ENCODE results near the gene PLK4.
"Not testable (repeated sequence)": the region's sequence is repeated elsewhere in the genome, so short reads cannot be mapped to it uniquely, and the experiment has no call there.

Gene PLK4

DNA sequence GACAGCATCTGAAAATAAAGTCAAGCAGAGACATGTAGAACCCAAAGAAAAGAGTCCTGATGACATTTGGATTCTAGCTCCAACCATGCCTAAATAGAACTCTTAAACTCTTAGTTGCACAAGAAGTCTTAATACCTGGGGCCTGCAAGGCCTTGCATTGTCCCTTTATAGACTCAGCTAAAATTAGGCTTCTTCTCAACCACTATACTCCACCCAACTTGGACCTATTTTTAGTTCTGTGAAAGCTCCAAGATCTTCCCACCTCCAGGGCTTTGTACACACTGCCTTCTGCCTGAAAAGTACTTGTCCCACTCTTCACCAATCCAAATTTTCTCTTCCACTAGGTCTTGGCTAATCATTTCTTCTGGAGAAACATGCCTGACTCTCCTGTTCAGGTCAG lies 36.5 kb downstream of the PLK4 start:
- no peak for FAIRE-seq

DNA sequence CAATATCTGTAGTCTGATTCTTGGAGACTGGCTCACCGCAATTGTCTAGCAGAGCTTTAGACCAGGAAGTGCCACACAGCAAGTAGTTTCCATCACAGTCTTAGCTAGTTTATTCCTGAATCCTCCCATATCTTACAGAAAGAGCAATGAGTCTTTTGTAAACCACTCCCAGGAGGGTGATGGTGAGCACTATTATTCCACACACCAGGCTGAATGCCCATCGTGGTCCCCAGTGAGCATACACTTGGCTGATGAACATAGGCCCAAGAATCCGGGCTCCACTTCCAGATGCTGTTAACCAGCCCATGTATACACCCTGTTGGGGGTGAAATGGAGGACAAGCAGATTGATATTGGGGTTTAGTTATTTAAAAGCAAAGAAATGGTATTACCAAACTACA lies 39.8 kb downstream of the PLK4 start:
- no peak for FAIRE-seq

DNA sequence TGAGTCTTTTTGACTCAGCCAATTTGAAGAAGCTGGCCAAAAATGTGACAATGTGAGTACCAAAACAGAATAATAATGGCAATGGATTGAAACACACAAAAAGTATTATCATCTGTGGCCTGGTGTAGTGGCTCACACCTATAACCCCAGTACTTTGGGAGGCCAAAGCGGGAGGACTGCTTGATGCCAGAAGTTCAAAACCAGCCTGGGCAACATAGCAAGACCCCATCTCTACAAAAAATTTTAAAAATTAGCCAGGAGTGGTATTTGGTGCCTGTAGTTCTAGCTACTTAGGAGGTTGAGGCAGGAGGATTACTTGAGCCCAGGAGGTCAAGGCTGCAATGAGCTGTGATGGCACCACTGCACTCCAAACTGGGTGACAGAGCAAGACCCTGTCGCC lies 41.5 kb downstream of the PLK4 start:
- no peak for FAIRE-seq

DNA sequence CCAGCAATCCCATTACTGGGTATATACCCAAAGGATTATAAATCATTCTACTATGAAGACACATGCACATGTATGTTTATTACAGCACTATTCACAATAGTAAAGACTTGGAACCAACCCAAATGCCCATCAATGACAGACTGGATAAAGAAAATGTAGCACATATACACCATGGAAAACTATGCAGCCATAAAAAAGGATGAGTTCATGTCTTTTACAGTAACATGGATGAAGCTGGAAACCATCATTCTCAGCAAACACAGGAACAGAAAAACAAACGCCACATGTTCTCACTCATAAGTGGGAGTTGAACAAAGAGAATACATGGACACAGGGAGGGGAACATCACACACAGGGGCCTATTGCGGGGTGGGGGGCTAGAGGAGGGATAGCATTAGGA lies 45.0 kb downstream of the PLK4 start:
- FAIRE-seq = not testable (repeated sequence)

DNA sequence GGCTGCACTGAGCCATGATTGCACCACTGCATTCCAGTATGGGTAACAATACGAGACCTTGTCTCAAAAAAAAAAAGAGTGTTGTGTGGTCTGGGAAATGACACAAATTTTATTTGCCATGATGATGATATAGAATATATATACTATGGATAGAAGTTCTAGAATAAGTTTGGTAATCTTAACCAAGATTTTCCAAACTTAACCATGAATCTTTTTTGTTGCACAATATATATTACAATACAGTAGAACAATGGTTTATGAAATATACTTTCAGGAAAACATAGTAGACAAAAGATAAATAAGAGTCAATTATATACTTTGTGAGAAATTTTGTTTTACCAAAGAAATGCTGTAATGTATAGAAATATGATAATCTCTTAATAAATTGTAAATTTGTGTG lies 49.5 kb downstream of the PLK4 start:
- FAIRE-seq = peak; percentile 75

DNA sequence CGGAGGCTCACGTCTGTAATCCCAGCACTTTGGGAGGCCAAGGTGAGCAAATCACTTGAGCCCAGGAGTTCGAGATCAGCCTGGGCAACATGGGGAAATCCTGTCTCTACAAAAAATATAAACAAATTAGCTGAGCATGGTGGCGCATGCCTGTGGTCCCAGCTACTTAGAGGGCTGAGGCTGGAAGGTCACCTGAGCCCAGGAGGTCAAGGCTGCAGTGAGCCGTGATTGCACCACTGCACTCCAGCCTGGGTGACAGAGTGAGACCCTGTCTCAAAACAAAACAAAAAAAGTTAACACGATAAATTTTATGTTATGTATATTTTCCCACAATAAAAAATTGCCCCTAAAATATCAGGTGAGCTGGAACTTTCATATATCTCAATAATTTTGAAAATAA lies 51.1 kb downstream of the PLK4 start:
- FAIRE-seq = not testable (repeated sequence)

DNA sequence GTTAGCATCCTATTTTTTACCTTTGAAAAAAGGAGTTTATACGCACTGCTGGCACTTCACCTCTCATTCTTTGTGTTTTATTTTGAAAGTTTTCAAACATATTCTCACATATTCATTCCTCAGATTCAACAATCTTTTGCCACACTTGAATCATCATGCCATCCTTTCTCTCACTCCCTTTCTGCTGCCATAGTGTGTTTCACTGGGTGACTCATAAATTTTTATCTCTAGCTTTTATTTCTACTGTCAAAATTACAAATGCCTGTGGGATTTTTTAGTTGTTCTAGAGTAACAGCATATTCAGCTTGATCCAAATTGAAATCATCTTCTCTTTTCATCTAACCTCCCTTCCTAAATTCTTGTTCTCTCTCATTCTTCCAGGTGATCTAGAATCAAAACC lies 56.3 kb downstream of the PLK4 start:
- no peak for FAIRE-seq

Measured in G401.6 (cell line).